Hematopoietic multipotent progenitor cell treated with erythropoietin and hydrocortisone succinate and interleukin-3 and kit ligand, for 15 days (in vitro differentiated cells): ENCODE data around the gene CCDC97.
A peak's percentile ranks its signal among the peaks of the same experiment; 100 is the strongest.
"Not testable (repeated sequence)": the region's sequence is repeated elsewhere in the genome, so short reads cannot be mapped to it uniquely, and the experiment has no call there.

Experiments
- DNase-seq: peaks from one replicate; pipeline ENCODE4 v3.0.0-alpha.2; 2015; ENCODE audit warnings: low spot score

The CCDC97 gene

GRCh38 chr19:41310033-41310831, at the start of gene CCDC97:
TSS of gene CCDC97 (plus strand) at chr19:41310172. CDS start at chr19:41310311, 139 bp downstream.
- DNase-seq = peak; percentile 91

- DNase-seq = no peak
Measured at GRCh38 chr19:41261474-41262190, 48.3 kb upstream of the CCDC97 start.

- peak; percentile 62 for DNase-seq
Measured at GRCh38 chr19:41263042-41263849, 46.7 kb upstream of the CCDC97 start.

GRCh38 chr19:41263850-41264580, 46.0 kb upstream of the CCDC97 start, which contains the start of gene HNRNPUL1:
TSS of gene HNRNPUL1 (plus strand) at chr19:41264372. CDS start at chr19:41264504, 132 bp downstream.
- DNase-seq = peak; percentile 100

- peak; percentile 34 for DNase-seq
Measured at GRCh38 chr19:41264581-41265394, 45.2 kb upstream of the CCDC97 start.

GRCh38 chr19:41265395-41266153, 44.4 kb upstream of the CCDC97 start:
- peak; percentile 11 for DNase-seq

- DNase-seq = no peak
Measured at GRCh38 chr19:41269055-41269454, 40.9 kb upstream of the CCDC97 start.

GRCh38 chr19:41269571-41269970, 40.4 kb upstream of the CCDC97 start:
- no peak for DNase-seq

- DNase-seq = no peak
Measured at GRCh38 chr19:41273076-41273475, 36.9 kb upstream of the CCDC97 start.

- no peak for DNase-seq
Measured at GRCh38 chr19:41274802-41275201, 35.2 kb upstream of the CCDC97 start.

GRCh38 chr19:41276231-41276630, 33.7 kb upstream of the CCDC97 start:
- DNase-seq = no peak

GRCh38 chr19:41278478-41278877, 31.5 kb upstream of the CCDC97 start:
- DNase-seq = no peak

- no peak for DNase-seq
Measured at GRCh38 chr19:41288673-41289530, 21.1 kb upstream of the CCDC97 start.

GRCh38 chr19:41289814-41290213, 20.2 kb upstream of the CCDC97 start:
- DNase-seq = not testable (repeated sequence)

- no peak for DNase-seq
Measured at GRCh38 chr19:41294393-41294792, 15.6 kb upstream of the CCDC97 start.

GRCh38 chr19:41295499-41295898, 14.5 kb upstream of the CCDC97 start:
- no peak for DNase-seq

- no peak for DNase-seq
Measured at GRCh38 chr19:41296433-41296871, 13.5 kb upstream of the CCDC97 start.

- DNase-seq = no peak
Measured at GRCh38 chr19:41297628-41298347, 12.2 kb upstream of the CCDC97 start.
